HepG2 (cell line): ENCODE measurements around the gene CSNK2A1. TPM values are rescaled to one million over a fixed set of nuclear protein-coding genes. Genes with fewer than 3 reads are reported as not detected.

Source experiments
- ATAC-seq: fragments of 200-7000 bp; cut with Tn5 transposase; 3 replicates; pipeline ENCODE4 v1.9.1; 2020; ENCODE audit warnings: mild to moderate bottlenecking, moderate library complexity
- BruUV-seq: library from RNA; stranded (reverse); fragments of 400-500 nt; replicated peaks from 2 replicates; lab custom pipeline; 2021; lab: Mats Ljungman, UMichigan
- CTCF ChIA-PET: fragments of 300-600 bp; formaldehyde crosslinking; extraction: SDS; loops from one replicate; lab custom pipeline; 2021; ENCODE audit warnings: low total read pairs, inconsistent platforms, low intra/inter-chr PET ratio; lab: Yijun Ruan, JAX
- POLR2A ChIA-PET: fragments of 350-600 bp; sonication (Branson Sonifier 250); formaldehyde crosslinking; loops from one replicate; lab custom pipeline; 2020; ENCODE audit warnings: antibody characterized with exemption, inconsistent platforms; lab: Yijun Ruan, JAX
- DNase-seq: peaks from one replicate; pipeline ENCODE4 v3.0.0-alpha.2; 2015; ENCODE audit warnings: low spot score
- FAIRE-seq: peaks from 3 replicates; lab custom pipeline; 2011; peaks lifted over from hg19 to GRCh38; lab: Jason Lieb, UNC
- H2AFZ ChIP-seq: one replicate; pipeline ENCODE4 v1.6.1; 2011; ENCODE audit warnings: low read length, inconsistent platforms
- H3K27ac ChIP-seq: fragments of 300-600 bp; 3 replicates; pipeline ENCODE4 v1.8.0; 2011; ENCODE audit warnings: mixed run types, mild to moderate bottlenecking, mixed read lengths, low read length, inconsistent platforms; ENCODE audit not compliant: insufficient read depth; ENCODE audit errors: extremely low read length
- H3K27me3 ChIP-seq, 2 experiments: fragments of 200-600 bp in 1 of 2; 2 replicates in 1 of 2; 3 replicates in 1 of 2; pipeline versions ENCODE4 v1.6.0 to v1.8.0; 2011; ENCODE audit warnings: low read length in 2 of 2, mild to moderate bottlenecking in 2 of 2, moderate library complexity in 2 of 2, inconsistent platforms in 1 of 2; ENCODE audit not compliant: insufficient read depth in 2 of 2, control insufficient read depth in 1 of 2
- H3K36me3 ChIP-seq, 2 experiments: fragments of 200-600 bp in 1 of 2; replicated peaks in 1 of 2; 2 replicates in 1 of 2; 3 replicates in 1 of 2; pipeline versions ENCODE4 v1.5.1 to v1.8.0; 2011; ENCODE audit warnings: low read length in 2 of 2, inconsistent platforms in 1 of 2; ENCODE audit not compliant: insufficient read depth in 2 of 2, control insufficient read depth in 1 of 2
- H3K4me1 ChIP-seq: 2 replicates; pipeline ENCODE4 v1.5.1; 2012; ENCODE audit warnings: low read length, inconsistent platforms; ENCODE audit not compliant: insufficient read depth
- H3K4me2 ChIP-seq: 2 replicates; pipeline ENCODE4 v1.6.0; 2011; ENCODE audit warnings: low read depth, low read length, inconsistent platforms
- H3K4me3 ChIP-seq, 3 experiments: fragments of 200-600 bp in 1 of 3; sonication (generic), shearing (Covaris generic) in 1 of 3; replicated peaks in 1 of 3; 2 replicates each; pipeline ENCODE4 v1.5.1; 2011 to 2016; ENCODE audit warnings: low read length in 3 of 3, inconsistent platforms in 2 of 3, low read depth in 2 of 3, mild to moderate bottlenecking in 2 of 3, control low read depth in 1 of 3, mixed read lengths in 1 of 3; ENCODE audit not compliant: insufficient read depth in 1 of 3
- H3K79me2 ChIP-seq: one replicate; pipeline ENCODE4 v1.6.1; 2011; ENCODE audit warnings: low read length, inconsistent platforms; ENCODE audit not compliant: insufficient read depth
- H3K9ac ChIP-seq: 2 replicates; pipeline ENCODE4 v1.6.0; 2011; ENCODE audit warnings: mild to moderate bottlenecking, low read depth, low read length, inconsistent platforms; ENCODE audit not compliant: insufficient read depth
- H3K9me3 ChIP-seq: 2 replicates; pipeline ENCODE4 v1.5.1; 2012; ENCODE audit warnings: mild to moderate bottlenecking, low read length
- H4K20me1 ChIP-seq: 2 replicates; pipeline ENCODE4 v1.6.0; 2011; ENCODE audit warnings: inconsistent platforms, mild to moderate bottlenecking, low read length, moderate library complexity; ENCODE audit not compliant: insufficient read depth
- CSRNP1 ChIP-seq: sonication (generic); formaldehyde crosslinking; IDR thresholded peaks from 2 replicates; pipeline ENCODE4 v1.8.1; 2023; ENCODE audit warnings: mild to moderate bottlenecking, missing genetic modification reagents
- ETV6 ChIP-seq: sonication (generic); formaldehyde crosslinking; conservative IDR thresholded peaks from 2 replicates; pipeline ENCODE4 v1.4.0; 2020; ENCODE audit warnings: missing genetic modification reagents
- GRHL1 ChIP-seq: sonication (generic); formaldehyde crosslinking; conservative IDR thresholded peaks from 2 replicates; pipeline ENCODE4 v1.8.0; 2022; ENCODE audit warnings: missing genetic modification reagents
- MIXL1 ChIP-seq: IDR thresholded peaks from 2 replicates; pipeline ENCODE4 v1.6.1; 2016
- MTF2 ChIP-seq: sonication (generic); formaldehyde crosslinking; IDR thresholded peaks from 2 replicates; pipeline ENCODE4 v1.5.0; 2020; ENCODE audit warnings: missing genetic modification reagents, borderline replicate concordance
- PHF21A ChIP-seq: sonication (generic); formaldehyde crosslinking; IDR thresholded peaks from 2 replicates; pipeline ENCODE4 v1.5.0; 2020; ENCODE audit warnings: mild to moderate bottlenecking, missing genetic modification reagents
- PREB ChIP-seq: sonication (generic); formaldehyde crosslinking; IDR thresholded peaks from 2 replicates; pipeline ENCODE4 v1.4.0; 2020; ENCODE audit warnings: missing genetic modification reagents
- RNF219 ChIP-seq: sonication (generic); formaldehyde crosslinking; IDR thresholded peaks from 2 replicates; pipeline ENCODE4 v1.5.0; 2020; ENCODE audit warnings: mild to moderate bottlenecking, missing genetic modification reagents
- ZBTB8A ChIP-seq: sonication (generic); formaldehyde crosslinking; IDR thresholded peaks from 2 replicates; pipeline ENCODE4 v1.4.0; 2020; ENCODE audit warnings: mild to moderate bottlenecking, low read depth, missing genetic modification reagents, borderline replicate concordance
- ZNF331 ChIP-seq: sonication (generic); formaldehyde crosslinking; IDR thresholded peaks from 2 replicates; pipeline ENCODE4 v1.4.0; 2020; ENCODE audit warnings: missing genetic modification reagents
- ZNF567 ChIP-seq: sonication (generic); formaldehyde crosslinking; IDR thresholded peaks from 2 replicates; pipeline ENCODE4 v1.8.1; 2023; ENCODE audit warnings: mild to moderate bottlenecking, missing genetic modification reagents, borderline replicate concordance
- WGBS: methylation state at CpG from one replicate; pipeline ENCODE4 v1.1.6; 2017; ENCODE audit warnings: low lambda C conversion rate; 5-methylcytosine and 5-hydroxymethylcytosine counted together
- in situ Hi-C: cut with HindIII; loops from 2 replicates; pipeline ENCODE4 v1.10.0; 2017; ENCODE audit warnings: low pct_unique_long_range_greater_than_20kb; ENCODE audit not compliant: extremely low pct_ligation_motif_present
- intact Hi-C: fragments of 100-400 bp; cut with micrococcal nuclease; formaldehyde crosslinking; loops from one replicate; pipeline ENCODE4 v1.10.0; 2022; ENCODE audit not compliant: unreplicated experiment
- polyA plus RNA-seq, 8 experiments: library from polyadenylated mRNA; depleted of rRNA in 3 of 8; stranded (reverse) in 7 of 8; unstranded in 1 of 8; fragments of >200 nt; fragmentation: Illumina TruSeq in 4 of 8; extraction: Trizol in 4 of 8; gene quantifications; 2 replicates each; pipeline versions ENCODE4 v1.2.1 to v1.2.3, GENCODE V29; 2011 to 2016; ENCODE audit warnings: low read depth in 4 of 8, missing spikeins in 1 of 8, mixed read lengths in 1 of 8; ENCODE audit not compliant: insufficient read depth in 1 of 8
- total RNA-seq, 5 experiments: library from RNA; depleted of rRNA; stranded (reverse); fragments of >200 nt; fragmentation: Illumina TruSeq; extraction: Trizol; gene quantifications; 2 replicates each; pipeline ENCODE4 v1.2.3, GENCODE V29; 2016; ENCODE audit warnings: low read depth in 1 of 5
- TF ChIP-seq, protein P1 (sequence below): sonication (generic); formaldehyde crosslinking; IDR thresholded peaks from 2 replicates; pipeline ENCODE4 v1.9.0; 2022; ENCODE audit warnings: missing genetic modification reagents, mild to moderate bottlenecking, borderline replicate concordance
- TF ChIP-seq, protein P2 (sequence below): sonication (generic); formaldehyde crosslinking; IDR thresholded peaks from 2 replicates; pipeline ENCODE4 v1.4.0; 2020; ENCODE audit warnings: mild to moderate bottlenecking, missing genetic modification reagents

CSNK2A1 gene
- total and polyA plus RNA-seq, 2 of the 13 experiments (the other 11 are each of a cell fraction or from before 2014, with no cell fraction given): 153 to 231 TPM

DNA sequence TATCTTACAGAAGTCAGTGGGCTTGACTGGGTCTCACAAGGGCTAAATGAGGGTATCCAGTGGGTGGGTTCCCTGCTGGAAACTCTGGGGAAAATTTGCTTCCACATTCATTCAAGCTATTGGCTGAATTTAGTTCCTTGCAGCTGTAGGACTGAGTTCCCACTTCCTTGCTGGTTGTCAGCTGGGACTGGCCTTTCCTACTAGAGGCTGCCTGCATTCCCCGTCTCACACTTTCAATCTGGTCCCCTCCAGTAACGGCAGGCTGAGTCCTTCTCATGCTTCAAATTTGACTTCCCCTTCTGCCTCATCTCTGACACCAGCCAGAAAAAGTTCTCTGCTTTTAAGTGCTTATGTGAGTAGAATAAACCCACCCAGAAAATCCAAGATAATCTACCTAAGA is 4.4 kb downstream of the CSNK2A1 start:
- no peaks in the 10 kb centered on the region; a peak in 1 of 5 replicates for H3K27me3 ChIP-seq
- intact Hi-C loops: no loop called here
- FAIRE-seq: no peak
- no peaks in the 10 kb centered on the region for H3K9me3 ChIP-seq
- WGBS: 84% methylated on average over 2 of the region's 2 CpGs
- H3K9ac ChIP-seq: no peak overlapping the region
- POLR2A ChIA-PET: interaction anchor here (1.4 to 5.6 kb wide), 2 partner anchors 8 to 28 kb away, joined by 5 to 22 read pairs; no protein-coding TSS in a partner anchor
- no peak for ATAC-seq
- no peak overlapping the region for H3K4me3 ChIP-seq
- H3K4me2 ChIP-seq: peak overlapping the region; percentile 81
- H4K20me1 ChIP-seq: peaks cover 89% of the 10 kb centered on the region
- in situ Hi-C loops: no loop called here
- no peak for DNase-seq
- peaks cover 4 to 8% of the 10 kb centered on the region in 2 experiments; a peak in 3 of 5 replicates for H3K36me3 ChIP-seq
- H3K4me1 ChIP-seq: peaks cover 80% of the 10 kb centered on the region
- H3K79me2 ChIP-seq: peaks cover 87% of the 10 kb centered on the region
- BruUV-seq: no TSS peak
- H2AFZ ChIP-seq: no peak overlapping the region
- no peak overlapping the region for H3K27ac ChIP-seq
- CTCF ChIA-PET: no interaction called here
- TF ChIP-seq GRHL1 (CRISPR knock-in tag) (no peak), ZNF567 (0 out of 2 replicates have a peak, but pooled peaks have one; percentile 40), ZBTB8A (CRISPR knock-in tag) (no peak), CSRNP1 (no peak), PREB (CRISPR knock-in tag) (no peak), MTF2 (CRISPR knock-in tag) (0 out of 2 replicates have a peak, but pooled peaks have one; percentile 38), MIXL1 (CRISPR knock-in tag) (no peak), ETV6 (no peak), RNF219 (no peak), ZNF331 (CRISPR knock-in tag) (no peak), PHF21A (CRISPR knock-in tag) (no peak)
- TF ChIP-seq, protein P1, sequence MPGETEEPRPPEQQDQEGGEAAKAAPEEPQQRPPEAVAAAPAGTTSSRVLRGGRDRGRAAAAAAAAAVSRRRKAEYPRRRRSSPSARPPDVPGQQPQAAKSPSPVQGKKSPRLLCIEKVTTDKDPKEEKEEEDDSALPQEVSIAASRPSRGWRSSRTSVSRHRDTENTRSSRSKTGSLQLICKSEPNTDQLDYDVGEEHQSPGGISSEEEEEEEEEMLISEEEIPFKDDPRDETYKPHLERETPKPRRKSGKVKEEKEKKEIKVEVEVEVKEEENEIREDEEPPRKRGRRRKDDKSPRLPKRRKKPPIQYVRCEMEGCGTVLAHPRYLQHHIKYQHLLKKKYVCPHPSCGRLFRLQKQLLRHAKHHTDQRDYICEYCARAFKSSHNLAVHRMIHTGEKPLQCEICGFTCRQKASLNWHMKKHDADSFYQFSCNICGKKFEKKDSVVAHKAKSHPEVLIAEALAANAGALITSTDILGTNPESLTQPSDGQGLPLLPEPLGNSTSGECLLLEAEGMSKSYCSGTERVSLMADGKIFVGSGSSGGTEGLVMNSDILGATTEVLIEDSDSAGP (CRISPR knock-in tag): no peak
- TF ChIP-seq, protein P2, sequence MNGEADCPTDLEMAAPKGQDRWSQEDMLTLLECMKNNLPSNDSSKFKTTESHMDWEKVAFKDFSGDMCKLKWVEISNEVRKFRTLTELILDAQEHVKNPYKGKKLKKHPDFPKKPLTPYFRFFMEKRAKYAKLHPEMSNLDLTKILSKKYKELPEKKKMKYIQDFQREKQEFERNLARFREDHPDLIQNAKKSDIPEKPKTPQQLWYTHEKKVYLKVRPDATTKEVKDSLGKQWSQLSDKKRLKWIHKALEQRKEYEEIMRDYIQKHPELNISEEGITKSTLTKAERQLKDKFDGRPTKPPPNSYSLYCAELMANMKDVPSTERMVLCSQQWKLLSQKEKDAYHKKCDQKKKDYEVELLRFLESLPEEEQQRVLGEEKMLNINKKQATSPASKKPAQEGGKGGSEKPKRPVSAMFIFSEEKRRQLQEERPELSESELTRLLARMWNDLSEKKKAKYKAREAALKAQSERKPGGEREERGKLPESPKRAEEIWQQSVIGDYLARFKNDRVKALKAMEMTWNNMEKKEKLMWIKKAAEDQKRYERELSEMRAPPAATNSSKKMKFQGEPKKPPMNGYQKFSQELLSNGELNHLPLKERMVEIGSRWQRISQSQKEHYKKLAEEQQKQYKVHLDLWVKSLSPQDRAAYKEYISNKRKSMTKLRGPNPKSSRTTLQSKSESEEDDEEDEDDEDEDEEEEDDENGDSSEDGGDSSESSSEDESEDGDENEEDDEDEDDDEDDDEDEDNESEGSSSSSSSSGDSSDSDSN (CRISPR knock-in tag): no peak
